DLD1 (cell line): ENCODE measurements around the gene AGGF1.
"Not testable (repeated sequence)": the region's sequence is repeated elsewhere in the genome, so short reads cannot be mapped to it uniquely, and the experiment has no call there.

ENCODE experiments used
- in situ Hi-C: cut with HindIII; loops from 2 replicates; pipeline ENCODE4 v1.10.0; 2017; ENCODE audit warnings: low sequenced_read_pairs

AGGF1 gene

GRCh38 chr5:77030097-77031071 lies at the start of gene AGGF1:
TSS of gene AGGF1 (plus strand) at chr5:77030404. CDS start at chr5:77030767, 363 bp downstream.
- in situ Hi-C loops: no loop called here

- in situ Hi-C loops: no loop called here
Measured at GRCh38 chr5:76980518-76981144, 49.6 kb upstream of the AGGF1 start.

GRCh38 chr5:76982450-76982849 lies 47.8 kb upstream of the AGGF1 start:
- in situ Hi-C loops: no loop called here

GRCh38 chr5:76983468-76983867 lies 46.7 kb upstream of the AGGF1 start:
- in situ Hi-C loops: no loop called here

GRCh38 chr5:76986825-76987526 lies 43.2 kb upstream of the AGGF1 start:
- in situ Hi-C loops: no loop called here

GRCh38 chr5:76990899-76991459 lies 39.2 kb upstream of the AGGF1 start:
- in situ Hi-C loops: no loop called here

GRCh38 chr5:76993436-76993835 lies 36.8 kb upstream of the AGGF1 start:
- in situ Hi-C loops: not testable (repeated sequence)

GRCh38 chr5:76994337-76994736 lies 35.9 kb upstream of the AGGF1 start:
- in situ Hi-C loops: no loop called here

- in situ Hi-C loops: not testable (repeated sequence)
Measured at GRCh38 chr5:76998251-76998650, 32.0 kb upstream of the AGGF1 start.

- in situ Hi-C loops: no loop called here
Measured at GRCh38 chr5:76999451-76999850, 30.8 kb upstream of the AGGF1 start.

- in situ Hi-C loops: no loop called here
Measured at GRCh38 chr5:77003246-77003645, 27.0 kb upstream of the AGGF1 start.

- in situ Hi-C loops: no loop called here
Measured at GRCh38 chr5:77006124-77006523, 24.1 kb upstream of the AGGF1 start.

GRCh38 chr5:77008413-77008812 lies 21.8 kb upstream of the AGGF1 start:
- in situ Hi-C loops: no loop called here

GRCh38 chr5:77010243-77010642 lies 20.0 kb upstream of the AGGF1 start:
- in situ Hi-C loops: no loop called here

- in situ Hi-C loops: no loop called here
Measured at GRCh38 chr5:77011498-77011897, 18.7 kb upstream of the AGGF1 start.

- in situ Hi-C loops: no loop called here
Measured at GRCh38 chr5:77012601-77013000, 17.6 kb upstream of the AGGF1 start.

GRCh38 chr5:77015938-77016569 lies 14.2 kb upstream of the AGGF1 start:
- in situ Hi-C loops: no loop called here

GRCh38 chr5:77016962-77017361 lies 13.2 kb upstream of the AGGF1 start:
- in situ Hi-C loops: no loop called here

- in situ Hi-C loops: no loop called here
Measured at GRCh38 chr5:77017668-77018067, 12.5 kb upstream of the AGGF1 start.

GRCh38 chr5:77022511-77023417 lies 7.4 kb upstream of the AGGF1 start:
- in situ Hi-C loops: no loop called here
